GM10266 (cell line): ENCODE measurements around the gene GATAD2A.

Experiments
- DNase-seq: peaks from one replicate; pipeline ENCODE4 v3.0.0; 2012; ENCODE audit errors: extremely low spot score
- CTCF ChIP-seq: IDR thresholded peaks from 2 replicates; pipeline ENCODE4 v1.5.1; 2012; ENCODE audit warnings: mild to moderate bottlenecking, low read depth; ENCODE audit not compliant: control insufficient read depth, insufficient read depth; ENCODE audit errors: missing control alignments

GATAD2A gene

DNA sequence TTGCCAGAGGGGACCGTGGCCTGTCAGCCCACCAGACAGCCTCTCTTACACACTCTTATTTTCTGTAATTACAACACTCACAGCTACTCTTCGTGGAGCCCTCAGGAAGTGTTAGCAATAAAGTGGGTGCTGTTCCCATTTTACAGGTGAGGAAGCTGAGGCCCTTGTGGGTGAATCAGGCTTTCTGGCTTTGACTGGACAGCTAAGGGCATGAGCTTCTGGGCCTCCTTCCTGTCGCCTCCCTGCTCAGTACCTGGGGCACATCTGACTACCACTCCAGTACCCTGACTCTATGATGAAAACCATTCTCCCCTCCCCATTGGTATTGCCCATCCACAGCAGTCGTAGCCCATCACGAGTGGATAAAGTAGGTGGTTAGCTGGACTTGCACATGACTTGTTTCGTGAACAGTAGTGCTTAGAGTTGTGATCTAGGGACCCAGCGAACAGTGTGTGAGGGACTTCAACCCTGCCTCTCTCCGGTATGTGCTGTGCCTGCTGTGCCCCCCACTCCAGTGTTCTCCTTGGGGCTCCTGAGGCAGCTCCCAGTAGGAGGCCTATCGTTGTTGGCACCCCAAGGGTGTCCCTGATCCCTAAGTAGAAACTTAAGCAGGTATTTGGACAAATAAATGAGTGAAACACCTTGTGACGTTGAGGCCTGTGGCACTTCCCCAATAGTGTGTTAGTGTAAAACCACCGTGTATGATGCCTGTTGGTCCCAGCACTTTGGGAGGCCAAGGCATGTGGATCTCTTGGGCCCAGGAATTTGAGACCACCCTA lies 38.6 kb downstream of the GATAD2A start:
- no peak for TF ChIP-seq CTCF
- DNase-seq = no peak

GRCh38 chr19:19444681-19445155 lies 39.2 kb downstream of the GATAD2A start:
- DNase-seq = peak; percentile 45
- no peak for TF ChIP-seq CTCF

- DNase-seq = no peak
- no peak for TF ChIP-seq CTCF
Observed at GRCh38 chr19:19445288-19445687, 39.8 kb downstream of the GATAD2A start.

DNA sequence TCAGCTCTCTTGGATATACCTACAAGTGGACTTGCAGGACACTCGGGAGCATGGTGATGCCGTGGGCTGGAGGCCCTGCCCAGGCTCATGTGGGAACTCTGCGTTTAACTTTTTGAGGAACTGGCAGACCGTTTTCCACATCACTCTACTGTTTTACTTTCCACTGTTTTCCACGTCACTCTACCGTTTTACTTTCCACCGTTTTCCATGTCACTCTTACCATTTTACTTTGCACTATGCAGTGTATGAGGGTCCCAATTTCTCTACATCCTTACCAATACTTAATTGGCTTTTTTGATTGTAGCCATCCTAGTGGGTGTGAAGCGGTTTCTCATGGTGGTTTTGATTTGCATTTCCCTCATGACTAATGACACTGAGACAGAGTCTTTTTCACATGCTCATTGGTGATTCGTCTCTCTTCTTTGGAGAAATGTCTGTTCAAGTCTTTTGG lies 40.5 kb downstream of the GATAD2A start:
- TF ChIP-seq CTCF = no peak
- peak; percentile 50 for DNase-seq

DNA sequence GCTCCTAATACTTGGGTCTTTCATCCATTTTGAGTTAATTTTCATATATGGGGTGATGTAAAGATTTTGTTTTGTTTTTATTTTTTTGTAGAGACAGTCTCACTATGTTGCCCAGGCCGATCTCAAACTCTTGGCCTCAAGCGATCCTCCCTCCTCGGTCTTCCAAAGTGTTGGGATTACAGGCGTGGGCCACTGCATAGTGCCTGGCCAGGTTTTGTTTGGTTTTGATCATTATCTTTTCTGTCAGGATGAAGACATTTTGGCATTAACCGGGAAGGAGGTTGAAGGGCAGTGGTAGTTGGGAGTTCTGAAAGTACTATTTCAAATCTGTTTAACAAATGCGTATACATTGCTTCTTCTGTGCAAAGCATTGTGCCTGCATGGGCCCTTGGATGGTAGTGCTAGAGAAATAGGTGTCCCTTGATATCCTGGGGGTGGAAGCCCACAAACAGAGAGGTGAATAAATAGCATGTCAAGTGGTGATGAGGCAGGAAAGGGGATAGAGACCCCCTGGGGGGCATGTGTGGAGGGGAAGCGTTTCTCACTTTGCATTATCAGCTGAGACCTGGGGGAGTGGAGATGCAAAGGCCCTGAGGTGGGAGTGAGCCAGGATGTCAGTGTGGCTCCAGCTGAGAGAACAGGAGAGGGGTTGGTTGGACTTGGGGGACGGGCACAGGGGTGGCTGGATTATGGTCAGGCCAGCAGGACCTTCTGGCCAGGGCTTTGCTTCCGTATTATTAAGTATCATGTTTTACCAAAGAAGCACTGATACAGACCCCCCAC lies 41.4 kb downstream of the GATAD2A start:
- DNase-seq = no peak

DNA sequence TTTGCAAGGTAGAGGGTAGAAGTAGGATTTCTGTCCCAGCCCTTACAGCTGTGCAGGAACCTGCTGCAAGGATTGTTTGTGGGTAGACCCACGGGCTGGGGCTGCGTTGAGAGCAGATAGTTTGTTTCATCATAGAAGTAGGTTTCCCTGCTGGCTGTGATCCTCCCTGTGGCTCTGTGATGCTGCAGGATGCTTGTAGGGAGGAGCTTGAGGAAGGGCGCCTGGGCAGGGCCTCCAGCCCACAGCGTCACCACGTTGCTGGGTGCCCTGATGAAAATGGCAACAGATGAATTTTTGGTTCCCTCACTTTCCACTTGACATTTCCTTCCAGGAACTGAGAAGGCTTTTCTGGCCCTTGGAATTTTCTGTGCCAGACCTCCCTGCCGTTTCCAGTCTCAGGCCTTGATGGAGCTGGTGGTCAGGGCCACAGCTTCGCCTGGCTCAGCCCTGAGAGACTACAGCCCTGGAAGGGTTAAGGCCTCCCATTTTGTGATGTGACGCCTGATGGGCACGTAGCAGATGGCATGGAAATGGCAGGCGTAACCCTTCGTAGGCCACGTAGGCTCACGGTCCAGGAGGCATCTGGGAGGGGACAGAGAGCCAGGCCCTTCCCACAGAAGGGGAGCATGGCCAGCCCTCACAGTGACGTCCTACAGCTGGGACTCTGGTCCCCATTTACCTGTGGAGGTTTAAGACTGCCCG lies 42.2 kb downstream of the GATAD2A start:
- TF ChIP-seq CTCF = no peak
- no peak for DNase-seq

More for the DNA sequence above, 41.4 kb downstream of the GATAD2A start:
- no peak for TF ChIP-seq CTCF
